ENCODE measurements around the gene APOE. TPM values are rescaled to one million over a fixed set of nuclear protein-coding genes. Genes with fewer than 3 reads are reported as not detected.
"Not testable (repeated sequence)": the region's sequence is repeated elsewhere in the genome, so short reads cannot be mapped to it uniquely, and the experiment has no call there.

APOE gene
- total and polyA plus RNA-seq, 4 donors: 80.8 to 1,011 (median 206) TPM

- no peak for DNase-seq
- TF ChIP-seq CTCF (IDR thresholded peaks at IDR 0.05; ENCODE audit: control extremely low read depth, extremely low read depth): no peak
- H3K9ac ChIP-seq (ENCODE audit: insufficient read depth in 1 of 2, low read length in 2 of 2): no peak overlapping the region
- H3K4me3 ChIP-seq: no peak overlapping the region
- H3K36me3 ChIP-seq (ENCODE audit: control insufficient read depth in 4 of 4, insufficient read depth in 4 of 4, low read length in 4 of 4): peaks cover 0 to 2% (median 0%) of the 10 kb centered on the region in 4 donors
- ATAC-seq (ENCODE audit: insufficient read depth, low FRiP score): no peak
- H3K9me3 ChIP-seq (ENCODE audit: control insufficient read depth in 4 of 4, insufficient read depth in 3 of 4, low read length in 3 of 4): peaks cover 0 to 1% (median 0%) of the 10 kb centered on the region in 4 donors
- H3K27me3 ChIP-seq (ENCODE audit: control insufficient read depth in 3 of 3, insufficient read depth in 3 of 3, low read length in 2 of 3): no peaks in the 10 kb centered on the region
- WGBS, 2 donors: 90 to 93% methylated on average over 5 of the region's 5 CpGs
- no peak overlapping the region for H3K27ac ChIP-seq (ENCODE audit: low read depth in 1 of 2, low read length in 1 of 2)
- H3K4me1 ChIP-seq (ENCODE audit: control insufficient read depth in 5 of 5, insufficient read depth in 5 of 5, low read length in 5 of 5): peaks cover 0 to 41% (median 11%) of the 10 kb centered on the region in 5 donors
Measured at GRCh38 chr19:44909775-44910174, 4.2 kb downstream of the APOE start.

GRCh38 chr19:44911896-44912295, 6.3 kb downstream of the APOE start:
- Histone ChIP-seq H3K27ac (ENCODE audit: low read depth in 1 of 2, low read length in 1 of 2) (peak overlapping the region in 1 of 2 donors; percentile 27), H3K4me1 (ENCODE audit: control insufficient read depth in 5 of 5, insufficient read depth in 5 of 5, low read length in 5 of 5) (peaks cover 0 to 31% (median 11%) of the 10 kb centered on the region in 5 donors)
- H3K27me3 ChIP-seq (ENCODE audit: control insufficient read depth in 3 of 3, insufficient read depth in 3 of 3, low read length in 2 of 3); H3K36me3 ChIP-seq (ENCODE audit: control insufficient read depth in 4 of 4, insufficient read depth in 4 of 4, low read length in 4 of 4); H3K9me3 ChIP-seq (ENCODE audit: control insufficient read depth in 4 of 4, insufficient read depth in 3 of 4, low read length in 3 of 4); ATAC-seq (ENCODE audit: insufficient read depth, low FRiP score); DNase-seq; H3K9ac ChIP-seq (ENCODE audit: insufficient read depth in 1 of 2, low read length in 2 of 2); H3K4me3 ChIP-seq: not testable (repeated sequence)
- WGBS, 2 donors: 88 to 89% methylated on average over 6 of the region's 6 CpGs

- no peak for TF ChIP-seq CTCF (IDR thresholded peaks at IDR 0.05; ENCODE audit: control extremely low read depth, extremely low read depth)
- Histone ChIP-seq H3K4me1 (ENCODE audit: control insufficient read depth in 5 of 5, insufficient read depth in 5 of 5, low read length in 5 of 5) (peaks cover 0 to 31% (median 11%) of the 10 kb centered on the region in 5 donors), H3K36me3 (ENCODE audit: control insufficient read depth in 4 of 4, insufficient read depth in 4 of 4, low read length in 4 of 4) (peaks cover 0 to 2% (median 0%) of the 10 kb centered on the region in 4 donors), H3K4me3 (no peak overlapping the region), H3K27ac (ENCODE audit: low read depth in 1 of 2, low read length in 1 of 2) (no peak overlapping the region), H3K9ac (ENCODE audit: insufficient read depth in 1 of 2, low read length in 2 of 2) (no peak overlapping the region), H3K27me3 (ENCODE audit: control insufficient read depth in 3 of 3, insufficient read depth in 3 of 3, low read length in 2 of 3) (no peaks in the 10 kb centered on the region), H3K9me3 (ENCODE audit: control insufficient read depth in 4 of 4, insufficient read depth in 3 of 4, low read length in 3 of 4) (peaks cover 0 to 1% (median 0%) of the 10 kb centered on the region in 4 donors)
- DNase-seq (peak; percentile 82 to 87 (median 86)), ATAC-seq (ENCODE audit: insufficient read depth, low FRiP score) (peak; percentile 8)
- WGBS, 2 donors: 34 to 35% methylated on average over 6 of the region's 6 CpGs
Measured at GRCh38 chr19:44912854-44913253, 7.3 kb downstream of the APOE start.

GRCh38 chr19:44913512-44914432, 8.2 kb downstream of the APOE start:
- peak overlapping the region; percentile 6 for H3K4me3 ChIP-seq
- WGBS, 2 donors: 52 to 59% methylated on average over 22 to 23 of the region's 23 CpGs
- not testable (repeated sequence) for H3K9ac ChIP-seq (ENCODE audit: insufficient read depth in 1 of 2, low read length in 2 of 2); H3K9me3 ChIP-seq (ENCODE audit: control insufficient read depth in 4 of 4, insufficient read depth in 3 of 4, low read length in 3 of 4); H3K36me3 ChIP-seq (ENCODE audit: control insufficient read depth in 4 of 4, insufficient read depth in 4 of 4, low read length in 4 of 4); DNase-seq; H3K27me3 ChIP-seq (ENCODE audit: control insufficient read depth in 3 of 3, insufficient read depth in 3 of 3, low read length in 2 of 3); ATAC-seq (ENCODE audit: insufficient read depth, low FRiP score)
- H3K4me1 ChIP-seq (ENCODE audit: control insufficient read depth in 5 of 5, insufficient read depth in 5 of 5, low read length in 5 of 5): peaks cover 0 to 31% (median 11%) of the 10 kb centered on the region in 5 donors
- peak overlapping the region in 1 of 2 donors; percentile 13 for H3K27ac ChIP-seq (ENCODE audit: low read depth in 1 of 2, low read length in 1 of 2)

- H3K36me3 ChIP-seq (ENCODE audit: control insufficient read depth in 4 of 4, insufficient read depth in 4 of 4, low read length in 4 of 4); H3K27me3 ChIP-seq (ENCODE audit: control insufficient read depth in 3 of 3, insufficient read depth in 3 of 3, low read length in 2 of 3); H3K9me3 ChIP-seq (ENCODE audit: control insufficient read depth in 4 of 4, insufficient read depth in 3 of 4, low read length in 3 of 4): not testable (repeated sequence)
- 6 to 8% methylated on average over 27 to 28 of the region's 28 CpGs for WGBS, 2 donors
- Histone ChIP-seq H3K4me1 (ENCODE audit: control insufficient read depth in 5 of 5, insufficient read depth in 5 of 5, low read length in 5 of 5) (peaks cover 0 to 31% (median 11%) of the 10 kb centered on the region in 5 donors), H3K27ac (ENCODE audit: low read depth in 1 of 2, low read length in 1 of 2) (peak within 1 kb of the TSS in 1 of 2 donors; percentile 78), H3K9ac (ENCODE audit: insufficient read depth in 1 of 2, low read length in 2 of 2) (peak within 1 kb of the TSS; percentile 39 to 68), H3K4me3 (peak within 1 kb of the TSS; percentile 26)
- peak; percentile 88 for ATAC-seq (ENCODE audit: insufficient read depth, low FRiP score)
- DNase-seq: peak; percentile 92 to 94 (median 94)
Measured at GRCh38 chr19:44914433-44915206, 9.0 kb downstream of the APOE start, which contains the start of gene APOC1. APOC1 (plus strand) TSS chr19:44914608; CDS start chr19:44914892, 284 bp downstream.
